Measurements from ENCODE around the gene ATG4B.
"Not testable (repeated sequence)": the region's sequence is repeated elsewhere in the genome, so short reads cannot be mapped to it uniquely, and the experiment has no call there.

ATG4B gene

DNA sequence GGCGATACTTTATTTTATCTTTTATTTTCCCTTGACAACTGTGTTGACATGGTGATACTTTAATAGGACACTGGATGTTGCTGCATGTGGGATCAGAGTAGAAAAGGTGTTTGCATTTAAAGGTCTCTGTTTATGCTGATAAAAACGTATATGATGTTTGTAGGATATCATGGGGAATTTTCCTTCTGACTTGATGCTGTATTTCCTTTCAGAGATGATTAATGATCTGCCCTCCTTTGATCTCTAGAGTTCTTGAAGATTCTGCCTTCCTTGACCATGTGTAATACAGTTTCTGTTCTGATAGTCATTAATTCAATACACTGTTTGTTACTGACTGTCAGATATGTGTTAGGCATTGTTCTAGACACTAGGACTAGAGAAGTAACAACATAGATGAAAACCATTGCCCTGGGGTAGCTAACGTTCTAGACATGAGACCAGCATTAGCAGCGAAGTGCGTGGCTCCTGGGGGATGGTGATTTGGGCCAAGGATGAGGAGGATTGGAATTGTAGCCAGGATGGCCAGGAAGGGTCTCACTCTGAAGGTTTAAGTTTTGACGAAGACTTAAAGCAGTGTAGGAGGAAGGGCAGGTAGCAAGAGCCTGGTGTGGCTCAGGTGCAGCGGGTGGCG is 2.8 kb downstream of the ATG4B start:
- no peak for DNase-seq

DNA sequence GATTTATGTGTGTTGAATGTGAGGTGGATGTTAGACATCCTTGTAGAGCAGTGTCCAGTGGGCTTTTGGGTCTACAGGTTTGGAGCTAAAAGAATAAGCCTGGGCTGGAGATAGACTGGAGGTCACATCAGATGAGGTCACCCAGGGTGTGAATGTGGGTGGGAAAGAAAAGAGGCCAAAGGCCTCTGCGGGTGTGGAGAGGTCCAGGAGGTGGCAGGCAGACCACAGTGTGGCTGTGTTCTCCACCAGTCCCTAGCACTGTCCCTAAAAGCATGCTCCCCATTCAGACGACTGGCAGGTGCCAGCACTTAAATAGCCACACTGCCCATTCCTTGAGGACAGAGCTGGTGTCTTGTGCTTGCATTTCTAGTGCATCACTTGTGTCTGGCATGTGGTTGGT is 4.1 kb downstream of the ATG4B start:
- DNase-seq: no peak

GRCh38 chr2:241645056-241645914 is 7.8 kb downstream of the ATG4B start:
- DNase-seq: no peak

GRCh38 chr2:241645915-241646645 is 8.6 kb downstream of the ATG4B start:
- DNase-seq: no peak

DNA sequence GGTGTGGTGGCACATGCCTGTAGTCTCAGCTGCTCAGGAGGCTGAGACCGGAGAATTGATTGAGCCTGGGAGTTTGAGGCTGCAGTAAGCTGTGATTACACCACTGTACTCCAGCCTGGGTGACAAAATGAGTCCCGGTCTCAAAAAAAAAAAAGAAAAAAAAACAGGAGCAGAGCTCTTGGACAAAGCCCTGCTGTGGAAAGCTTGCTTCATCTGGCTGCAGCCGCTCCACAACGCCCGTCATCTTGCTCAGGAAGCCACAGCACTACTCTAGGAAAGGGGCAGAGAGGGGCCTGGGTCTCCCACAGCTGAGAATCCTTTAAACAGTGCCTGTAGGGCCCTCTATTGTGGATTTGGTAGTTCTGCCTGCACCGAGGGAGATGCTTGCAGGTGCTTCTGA is 11.0 kb downstream of the ATG4B start:
- no peak for DNase-seq

DNA sequence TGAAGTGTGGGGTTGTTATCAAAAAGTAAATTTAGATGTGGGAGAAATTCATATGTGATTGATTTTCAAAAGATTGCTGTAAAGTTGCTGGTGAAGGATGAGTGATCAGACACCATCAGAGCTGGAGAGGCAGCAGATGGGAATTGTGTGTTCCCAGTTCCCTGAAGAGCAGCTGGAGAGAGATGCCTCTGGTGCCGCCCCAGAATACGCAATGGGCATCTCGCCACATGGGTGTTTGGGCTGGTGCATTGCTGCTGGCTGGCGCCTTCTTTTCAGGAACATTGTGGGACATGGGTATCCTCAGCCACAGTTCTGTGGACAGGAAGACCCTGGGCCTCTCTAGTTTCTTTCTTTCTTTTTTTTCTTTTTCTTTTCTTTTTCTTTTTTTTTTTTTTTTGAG is 11.9 kb downstream of the ATG4B start:
- no peak for DNase-seq

GRCh38 chr2:241649927-241650326 is 12.4 kb downstream of the ATG4B start:
- no peak for DNase-seq

DNA sequence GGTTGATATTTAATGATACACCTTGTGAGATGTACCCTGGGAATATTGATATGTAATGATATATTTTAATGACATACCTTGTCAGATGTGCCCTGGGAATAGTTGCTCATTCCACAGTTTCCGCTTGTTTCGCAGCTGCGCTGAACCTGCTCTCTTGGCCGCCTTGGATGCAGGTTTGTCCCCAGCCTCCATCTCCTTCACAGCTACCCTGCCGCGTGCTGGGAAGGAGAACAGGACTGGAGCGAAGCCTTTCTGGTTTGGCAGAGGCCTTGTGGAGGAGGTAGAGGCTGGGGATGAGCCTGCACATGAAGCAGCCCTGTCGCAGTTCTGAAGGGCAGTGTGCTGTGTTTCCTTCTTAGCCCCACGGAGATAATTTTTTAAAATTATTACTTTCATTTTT is 14.6 kb downstream of the ATG4B start:
- no peak for DNase-seq

DNA sequence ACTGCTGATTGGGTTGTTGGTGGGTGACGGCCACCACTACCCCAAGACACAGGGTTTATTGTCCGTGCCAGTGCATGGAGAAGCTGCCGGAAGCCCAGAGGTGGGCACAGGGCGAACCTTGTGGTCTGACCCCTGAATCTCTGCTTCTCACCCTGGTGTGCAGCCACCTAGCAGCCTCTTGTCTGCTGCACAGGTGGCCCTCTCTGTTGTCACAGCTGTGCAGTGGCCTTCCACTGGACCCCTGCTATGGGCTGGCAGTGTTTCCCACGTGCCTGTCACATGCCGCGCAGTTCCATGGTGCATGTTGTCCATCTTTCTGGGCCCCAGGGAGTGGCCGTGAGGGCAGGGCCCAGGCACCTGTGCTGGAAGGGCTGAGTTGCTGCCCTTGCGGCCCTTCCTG is 15.2 kb downstream of the ATG4B start:
- DNase-seq: no peak

- no peak for DNase-seq
These were observed 15.8 kb downstream of the ATG4B start for GRCh38 chr2:241653210-241653750.

- DNase-seq: no peak
These were observed 17.1 kb downstream of the ATG4B start for GRCh38 chr2:241654551-241654950.

DNA sequence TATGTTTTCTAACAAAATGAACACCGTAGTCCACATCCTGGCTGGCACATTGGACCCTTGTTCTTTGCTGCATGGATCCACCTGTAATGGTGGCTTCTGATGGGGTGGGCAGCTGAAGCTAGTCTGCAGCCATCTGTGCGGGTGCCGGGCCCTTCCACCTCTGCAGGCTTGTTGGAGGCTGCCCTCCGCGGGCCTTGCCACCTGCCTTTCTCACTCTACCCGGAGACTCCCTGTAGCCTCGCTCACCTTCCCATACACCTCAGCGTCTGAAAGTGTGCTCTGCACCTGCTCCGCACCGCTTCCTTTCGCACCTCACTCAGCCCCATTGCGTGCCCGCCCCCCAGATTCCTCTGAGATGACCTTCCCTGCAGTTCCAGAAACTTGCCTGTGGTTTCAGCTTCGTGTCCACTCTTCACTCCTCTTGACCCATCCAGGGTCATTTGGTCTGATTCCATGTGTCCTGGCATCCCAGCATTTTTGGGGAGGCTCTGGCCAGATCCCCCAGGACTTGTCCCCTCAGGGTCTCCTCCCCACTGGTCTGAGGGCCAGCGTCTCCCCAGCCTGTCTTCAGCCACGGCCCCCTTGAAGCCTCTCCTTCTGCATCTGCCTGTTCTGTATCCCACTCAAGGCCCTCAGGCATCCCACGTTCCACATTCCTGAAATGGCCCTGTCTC is 18.2 kb downstream of the ATG4B start:
- no peak for DNase-seq

DNA sequence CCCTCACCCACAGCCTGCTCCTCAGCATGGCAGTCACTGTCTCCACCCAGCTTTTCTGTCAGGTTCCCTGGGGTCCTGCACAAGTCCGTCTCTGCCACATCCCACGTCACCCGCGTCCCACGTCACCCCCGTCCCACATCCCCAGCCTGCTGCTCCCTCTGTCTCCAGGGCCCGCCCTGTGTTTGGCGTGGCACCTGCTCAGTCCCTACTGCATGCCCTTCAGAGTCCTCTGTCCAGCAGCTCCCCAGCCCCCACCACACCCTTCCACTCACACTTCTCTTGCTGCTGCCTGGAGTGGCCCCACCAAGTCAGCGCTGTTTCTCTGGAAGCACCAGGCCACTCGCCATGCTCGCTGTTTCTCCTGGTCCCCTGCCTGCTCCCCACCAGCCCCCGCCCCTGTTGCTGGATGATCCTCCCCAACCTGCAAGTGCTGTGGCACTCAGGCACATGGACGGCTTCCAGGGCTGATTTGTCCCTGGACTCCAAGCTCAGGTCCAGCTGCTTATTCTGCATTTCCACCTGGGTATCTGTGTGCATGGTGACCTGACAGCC is 18.8 kb downstream of the ATG4B start:
- no peak for DNase-seq

GRCh38 chr2:241657786-241658254 is 20.3 kb downstream of the ATG4B start:
- no peak for DNase-seq

DNA sequence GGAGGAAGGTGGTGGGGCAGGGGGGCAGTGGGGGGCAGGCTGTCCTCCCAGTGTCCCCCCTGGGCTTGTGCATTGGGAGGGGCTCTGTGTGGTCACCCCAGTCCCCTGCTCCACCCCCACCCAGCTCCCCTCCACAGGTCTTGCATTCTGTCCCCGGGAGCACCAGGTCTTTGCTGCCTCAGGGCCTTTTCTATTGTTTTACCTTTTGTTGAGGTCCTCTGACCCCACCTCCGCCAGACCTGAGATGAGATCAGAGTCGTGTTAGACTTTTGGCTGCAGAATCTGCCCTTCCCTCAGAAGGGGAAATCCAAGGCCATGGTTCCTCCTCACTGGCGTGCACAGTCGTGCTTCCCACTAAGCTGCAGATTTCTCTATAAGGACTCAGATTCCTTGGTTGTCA is 20.8 kb downstream of the ATG4B start:
- no peak for DNase-seq

GRCh38 chr2:241659150-241659739 is 21.8 kb downstream of the ATG4B start:
- no peak for DNase-seq

DNA sequence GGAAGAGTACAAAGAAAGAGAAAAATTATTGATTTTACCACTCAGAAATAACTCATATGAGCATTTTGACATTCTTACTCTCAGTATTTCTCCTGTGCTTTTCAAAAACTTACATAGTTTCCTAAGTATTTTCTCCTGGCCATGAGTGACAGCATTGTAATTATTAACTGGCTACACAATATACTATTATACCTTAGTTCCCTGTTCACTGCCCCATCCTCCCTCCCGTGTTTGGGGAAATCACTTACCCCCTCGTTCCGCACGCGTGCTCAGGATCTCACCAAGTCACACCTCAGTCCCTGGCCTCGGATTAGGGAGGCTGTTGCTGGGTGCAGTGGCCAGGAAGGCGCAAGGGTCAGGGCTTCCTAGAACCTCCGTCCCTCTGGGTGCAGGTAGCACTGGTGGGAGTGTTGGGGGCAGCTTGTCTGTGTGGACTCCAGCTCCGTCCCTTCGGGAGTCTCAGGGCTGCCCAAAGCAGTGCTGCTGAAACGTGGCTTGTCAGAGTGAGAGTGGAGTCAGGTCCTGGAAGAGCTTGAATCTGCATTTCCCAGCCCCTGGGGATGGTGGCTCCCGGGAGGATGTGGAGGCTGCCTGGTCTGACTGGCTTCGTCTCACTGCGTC is 23.2 kb downstream of the ATG4B start:
- no peak for DNase-seq

DNA sequence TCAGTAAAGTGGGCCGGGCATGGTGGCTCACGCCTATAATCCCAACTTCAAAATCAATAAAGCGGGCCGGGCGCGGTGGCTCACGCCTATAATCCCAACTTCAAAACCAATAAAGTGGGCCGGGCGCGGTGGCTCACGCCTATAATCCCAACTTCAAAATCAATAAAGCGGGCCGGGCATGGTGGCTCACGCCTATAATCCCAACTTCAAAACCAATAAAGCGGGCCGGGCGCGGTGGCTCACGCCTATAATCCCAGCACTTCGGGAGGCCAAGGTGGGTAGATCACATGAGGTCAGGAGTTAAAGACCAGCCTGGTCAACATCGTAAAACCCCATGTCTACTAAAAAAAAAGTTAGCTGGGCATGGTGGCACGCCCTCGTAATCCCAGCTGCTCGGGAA is 25.2 kb downstream of the ATG4B start:
- DNase-seq: not testable (repeated sequence)

DNA sequence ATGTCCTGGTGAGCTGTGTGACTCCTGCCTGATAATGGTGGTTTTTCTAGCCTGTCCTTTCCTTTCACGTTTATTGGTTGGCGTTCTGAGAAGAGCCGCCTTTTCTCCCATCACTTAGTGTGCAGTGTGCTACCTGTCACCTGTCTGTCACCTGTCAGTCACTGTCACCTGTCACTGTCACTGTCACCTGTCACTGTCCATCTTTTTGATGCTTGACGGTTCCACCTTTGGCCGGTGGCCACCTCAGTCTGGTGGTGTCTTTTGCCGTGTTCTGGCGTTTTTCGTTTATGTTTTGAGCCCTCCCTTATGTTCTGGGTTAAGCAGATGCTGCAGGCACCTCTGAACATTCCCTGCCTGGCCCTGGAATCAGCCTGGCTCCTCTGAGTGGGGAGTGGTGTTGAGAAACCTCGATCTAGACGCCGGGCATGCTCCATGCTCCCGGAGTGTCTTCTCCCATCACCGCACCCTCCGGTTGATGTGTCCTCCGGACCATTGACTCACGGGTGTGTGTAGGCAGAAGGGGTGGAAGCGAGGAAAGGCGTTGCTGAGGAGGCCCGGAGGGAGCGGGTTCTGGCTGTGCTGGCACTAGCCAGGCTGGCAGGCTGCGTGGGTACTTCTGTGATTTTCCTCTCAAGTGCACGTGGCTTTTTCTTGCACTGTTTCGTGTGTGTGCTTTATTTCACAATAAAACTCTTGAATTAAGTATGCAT is 28.4 kb downstream of the ATG4B start:
- no peak for DNase-seq

DNA sequence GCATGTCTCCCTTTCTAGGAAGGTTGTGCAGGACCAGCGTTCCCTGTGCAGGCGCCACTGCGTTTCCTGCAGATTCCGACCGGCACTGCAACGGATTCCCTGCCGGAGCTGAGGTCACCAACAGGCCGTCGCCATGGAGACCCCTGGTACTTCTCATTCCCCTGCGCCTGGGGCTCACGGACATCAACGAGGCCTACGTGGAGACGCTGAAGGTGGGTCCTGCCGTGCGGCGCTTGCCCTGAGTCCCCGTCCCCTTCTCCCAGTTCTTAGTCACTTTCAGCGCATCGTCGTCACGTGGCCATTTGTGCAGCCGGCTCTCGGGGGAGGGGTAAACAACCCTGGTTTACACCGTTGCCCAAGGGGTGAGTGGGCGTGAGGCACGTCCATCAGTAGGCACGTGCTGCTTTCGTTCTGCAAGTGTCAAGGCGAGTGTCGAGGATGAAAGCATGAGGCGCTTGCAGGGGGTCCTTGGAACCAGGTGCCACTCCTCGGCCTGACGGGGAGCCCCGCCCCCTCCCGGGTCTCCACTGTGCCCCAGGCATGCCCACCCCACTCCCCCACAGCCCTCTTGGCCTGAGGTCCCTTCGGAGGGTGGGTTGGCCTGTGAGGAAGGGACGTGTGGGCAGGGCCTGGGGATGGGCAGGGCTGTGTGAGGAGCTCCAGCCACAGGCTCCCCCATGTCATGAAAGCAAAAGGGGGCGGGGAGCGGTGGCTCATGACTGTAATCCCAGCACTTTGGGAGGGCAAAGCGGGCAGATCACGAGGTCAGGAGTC is 29.3 kb downstream of the ATG4B start:
- DNase-seq: no peak

Data from NCI-H1417 treated with DMSO at 0.1 percent for 48 hours (cell line).